ENCODE data around the gene MATK.

Gene MATK

DNA sequence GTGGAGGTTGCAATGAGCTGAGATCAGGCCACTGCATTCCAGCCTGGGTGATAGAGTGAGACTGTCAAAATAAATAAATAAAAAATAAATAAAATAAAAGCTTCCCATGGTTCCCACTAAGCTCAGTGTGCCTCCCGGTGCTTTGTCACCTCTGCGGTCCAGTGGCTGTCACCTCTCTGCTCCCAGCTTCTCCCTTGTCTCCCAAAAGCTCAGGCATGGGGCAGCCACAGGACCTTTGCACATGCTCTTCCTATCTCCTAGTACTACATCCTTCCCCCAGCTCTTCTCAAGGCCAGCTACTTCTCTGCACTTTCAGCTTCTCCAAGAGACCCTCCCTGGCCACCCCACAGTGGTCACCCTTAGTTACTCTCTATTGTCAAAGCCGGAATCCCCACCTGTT is 7.6 kb upstream of the MATK start:
- TF ChIP-seq, protein P1, sequence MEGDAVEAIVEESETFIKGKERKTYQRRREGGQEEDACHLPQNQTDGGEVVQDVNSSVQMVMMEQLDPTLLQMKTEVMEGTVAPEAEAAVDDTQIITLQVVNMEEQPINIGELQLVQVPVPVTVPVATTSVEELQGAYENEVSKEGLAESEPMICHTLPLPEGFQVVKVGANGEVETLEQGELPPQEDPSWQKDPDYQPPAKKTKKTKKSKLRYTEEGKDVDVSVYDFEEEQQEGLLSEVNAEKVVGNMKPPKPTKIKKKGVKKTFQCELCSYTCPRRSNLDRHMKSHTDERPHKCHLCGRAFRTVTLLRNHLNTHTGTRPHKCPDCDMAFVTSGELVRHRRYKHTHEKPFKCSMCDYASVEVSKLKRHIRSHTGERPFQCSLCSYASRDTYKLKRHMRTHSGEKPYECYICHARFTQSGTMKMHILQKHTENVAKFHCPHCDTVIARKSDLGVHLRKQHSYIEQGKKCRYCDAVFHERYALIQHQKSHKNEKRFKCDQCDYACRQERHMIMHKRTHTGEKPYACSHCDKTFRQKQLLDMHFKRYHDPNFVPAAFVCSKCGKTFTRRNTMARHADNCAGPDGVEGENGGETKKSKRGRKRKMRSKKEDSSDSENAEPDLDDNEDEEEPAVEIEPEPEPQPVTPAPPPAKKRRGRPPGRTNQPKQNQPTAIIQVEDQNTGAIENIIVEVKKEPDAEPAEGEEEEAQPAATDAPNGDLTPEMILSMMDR (IDR thresholded peaks at IDR 0.05; ENCODE audit: low read depth, low read length, missing control alignments) = no peak
- no peak overlapping the region for H3K4me3 ChIP-seq (ENCODE audit: low read depth, low read length)
- in situ Hi-C loops (cut with HindIII; ENCODE audit: low sequenced_read_pairs) = no loop called here
- no peak for DNase-seq (ENCODE audit: low read depth)

DNA sequence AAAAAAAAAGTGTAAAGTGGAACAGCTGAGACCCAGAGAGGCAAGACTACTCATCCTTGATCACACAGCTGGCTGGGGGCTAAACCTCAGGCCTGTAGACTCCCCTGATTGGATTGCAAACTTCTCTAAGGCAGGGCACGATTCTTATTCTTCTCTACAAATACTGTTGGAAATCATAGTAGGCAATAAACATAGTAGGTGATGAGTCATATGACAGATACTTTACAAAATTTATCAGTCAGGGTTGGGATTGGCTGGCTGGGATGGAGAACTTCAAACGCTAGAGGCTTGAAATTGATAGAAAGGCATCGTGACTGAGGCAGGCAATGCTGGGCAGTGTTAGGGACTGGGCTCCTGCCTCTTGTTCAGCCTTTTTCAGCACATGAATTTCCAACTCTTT is 5.9 kb upstream of the MATK start:
- H3K4me3 ChIP-seq (ENCODE audit: low read depth, low read length) = no peak overlapping the region
- in situ Hi-C loops (cut with HindIII; ENCODE audit: low sequenced_read_pairs) = no loop called here
- no peak for DNase-seq (ENCODE audit: low read depth)
- TF ChIP-seq, protein P1 (IDR thresholded peaks at IDR 0.05; ENCODE audit: low read depth, low read length, missing control alignments) = no peak

DNA sequence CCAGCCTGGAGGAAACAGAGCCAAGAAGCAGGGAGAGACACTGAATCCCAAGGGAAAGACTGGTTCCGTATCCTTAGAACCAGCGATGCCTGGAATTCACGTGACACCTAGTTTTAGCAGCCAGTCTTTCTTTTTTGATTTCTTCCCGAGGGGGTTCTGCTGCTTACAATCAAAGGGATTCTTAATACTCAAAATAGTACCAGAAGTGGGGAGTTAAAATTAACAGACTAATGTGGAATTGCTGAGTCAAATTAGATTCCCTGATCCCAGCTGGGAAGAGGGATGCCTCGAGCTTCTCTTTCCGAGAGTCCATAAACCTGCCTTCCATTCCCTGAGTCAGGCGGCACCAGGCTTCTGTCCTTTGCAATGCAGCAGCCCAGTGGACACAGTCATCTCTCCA is 4.8 kb upstream of the MATK start:
- no peak for DNase-seq (ENCODE audit: low read depth)
- H3K4me3 ChIP-seq (ENCODE audit: low read depth, low read length) = no peak overlapping the region
- TF ChIP-seq, protein P1 (IDR thresholded peaks at IDR 0.05; ENCODE audit: low read depth, low read length, missing control alignments) = no peak
- in situ Hi-C loops (cut with HindIII; ENCODE audit: low sequenced_read_pairs) = no loop called here

DNA sequence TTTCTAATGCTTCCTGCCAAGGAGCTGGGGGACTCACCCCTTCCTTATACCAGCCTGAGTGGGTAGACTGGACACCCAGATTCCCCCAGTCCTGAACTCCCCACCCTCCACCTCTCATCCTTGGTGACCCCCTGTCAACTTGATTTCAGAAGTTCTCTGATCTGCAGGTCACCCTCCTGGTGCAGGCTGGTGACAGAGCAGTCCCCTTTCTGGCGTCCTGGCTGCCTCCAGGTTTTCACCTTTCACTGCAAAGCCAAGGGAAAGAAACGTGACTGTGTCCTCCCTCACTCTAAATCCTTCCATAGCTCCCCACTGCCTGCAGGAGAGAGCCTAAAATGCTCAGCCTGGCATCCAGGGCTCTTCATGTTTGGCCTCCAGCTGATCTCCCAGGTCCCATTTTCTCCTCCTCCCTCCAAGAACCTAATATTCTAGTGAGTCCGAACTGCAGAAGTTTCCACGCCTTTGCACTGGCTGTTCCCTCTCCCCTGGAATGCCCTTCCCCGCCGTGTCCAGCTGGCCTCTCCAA is 4.1 kb upstream of the MATK start:
- no peak overlapping the region for H3K4me3 ChIP-seq (ENCODE audit: low read depth, low read length)
- in situ Hi-C loops (cut with HindIII; ENCODE audit: low sequenced_read_pairs) = no loop called here
- TF ChIP-seq, protein P1 (IDR thresholded peaks at IDR 0.05; ENCODE audit: low read depth, low read length, missing control alignments) = no peak
- no peak for DNase-seq (ENCODE audit: low read depth)

DNA sequence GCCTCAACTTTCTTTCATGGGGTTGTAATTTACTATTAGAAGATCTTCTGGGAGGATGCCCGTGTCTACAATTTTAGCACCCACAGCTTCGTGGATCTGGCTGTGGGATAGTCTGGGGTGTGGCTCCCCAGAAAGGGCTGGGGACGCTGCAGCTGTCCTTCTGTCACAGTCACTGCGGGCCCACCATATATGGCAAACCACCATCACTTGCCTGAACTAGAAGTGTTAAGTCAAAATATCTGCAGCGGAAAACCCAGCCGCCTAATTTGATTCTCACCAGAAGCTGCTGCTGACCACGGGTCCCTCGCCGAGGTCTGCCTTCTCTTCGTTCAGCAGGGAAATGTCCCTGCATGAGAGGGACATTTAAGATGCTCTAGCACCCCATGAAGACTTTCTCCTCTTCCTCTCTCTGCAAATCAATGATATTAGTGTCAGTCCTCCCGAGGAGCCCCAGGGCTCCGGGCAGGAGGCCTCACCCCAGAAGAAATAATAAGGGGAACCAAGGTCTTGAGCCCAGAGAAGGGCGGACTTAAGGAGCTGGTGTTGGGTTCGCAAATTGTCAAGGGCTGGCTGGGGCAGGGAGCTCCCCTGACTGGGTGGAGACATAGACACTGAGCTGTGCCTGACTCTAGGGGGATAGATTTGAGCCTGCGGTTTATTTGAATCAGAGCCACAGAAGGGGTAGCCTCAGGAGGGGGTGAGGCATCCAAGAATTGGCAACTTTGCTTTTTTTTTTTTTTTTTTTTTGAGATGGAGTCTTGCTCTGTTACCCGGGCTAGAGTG is 3.0 kb upstream of the MATK start:
- TF ChIP-seq, protein P1 (IDR thresholded peaks at IDR 0.05; ENCODE audit: low read depth, low read length, missing control alignments) = no peak
- in situ Hi-C loops (cut with HindIII; ENCODE audit: low sequenced_read_pairs) = no loop called here

DNA sequence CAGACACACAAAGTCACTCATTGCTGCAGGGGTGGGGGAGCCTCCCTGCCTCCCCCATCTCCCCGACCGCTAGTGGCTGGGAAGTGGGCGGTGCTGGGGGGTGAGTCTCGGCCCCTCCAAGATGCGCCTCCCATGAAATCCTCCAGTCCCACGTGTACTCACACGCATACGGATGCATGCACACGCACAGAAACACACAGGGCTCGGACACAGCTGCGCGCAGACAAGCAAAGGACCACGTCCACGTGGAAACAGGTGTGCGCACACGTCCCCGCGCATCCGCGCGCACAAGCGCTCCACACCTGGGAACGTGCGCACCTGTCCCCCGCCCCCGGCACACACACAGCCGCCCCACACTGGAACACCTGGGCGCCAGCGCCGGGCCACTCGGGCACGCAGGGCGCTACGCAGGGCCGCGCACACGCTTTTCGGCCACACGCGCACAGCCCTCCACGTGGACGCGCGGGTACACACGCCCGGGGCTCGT is 687 bp downstream of the MATK start:
- DNase-seq (ENCODE audit: low read depth) = no peak
- no peak overlapping the region for H3K4me3 ChIP-seq (ENCODE audit: low read depth, low read length)
- in situ Hi-C loops (cut with HindIII; ENCODE audit: low sequenced_read_pairs) = no loop called here
- TF ChIP-seq, protein P1 (IDR thresholded peaks at IDR 0.05; ENCODE audit: low read depth, low read length, missing control alignments) = no peak

More for the DNA sequence above, 3.0 kb upstream of the MATK start:
- H3K4me3 ChIP-seq (ENCODE audit: low read depth, low read length) = no peak overlapping the region
- DNase-seq (ENCODE audit: low read depth) = no peak

All from astrocyte of the cerebellum (primary cell).